OCI-LY7 (cell line): Measurements from ENCODE around the gene LHX6.

Experiments used
- EZH2phosphoT487 ChIP-seq: fragments of 200-600 bp; sonication (generic); IDR thresholded peaks from 2 replicates; pipeline ENCODE4 v1.6.1; 2018; ENCODE audit warnings: low read depth, borderline replicate concordance, mild to moderate bottlenecking, mixed run types, antibody characterized with exemption, low read length, moderate library complexity, mixed read lengths
- TF ChIP-seq, protein P1 (sequence below): fragments of 200-600 bp; sonication (generic); conservative IDR thresholded peaks from 2 replicates; pipeline ENCODE4 v1.5.1; 2014; ENCODE audit warnings: mild to moderate bottlenecking, antibody characterized with exemption, low read length, moderate library complexity, mixed read lengths

DNA sequence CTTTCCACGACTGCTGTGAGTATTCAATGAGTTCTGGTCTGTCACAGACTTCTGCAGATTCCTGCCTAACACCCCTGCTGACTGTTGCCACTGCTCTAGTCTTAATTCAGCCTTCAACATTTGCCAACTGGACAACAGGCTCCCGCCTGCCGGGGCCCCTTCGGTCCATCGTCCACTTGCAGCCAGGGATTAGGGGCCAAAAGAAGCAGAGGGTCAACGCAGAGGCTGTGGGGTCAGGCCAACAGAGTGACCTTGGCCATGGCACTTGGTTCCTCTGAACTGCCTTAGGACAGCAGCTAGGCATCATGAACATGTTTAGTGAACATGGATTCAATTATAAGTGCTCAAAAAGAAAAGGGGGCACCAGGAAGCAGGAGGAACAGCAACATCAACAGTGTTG lies 40.4 kb downstream of the LHX6 start:
- TF ChIP-seq, protein P1, sequence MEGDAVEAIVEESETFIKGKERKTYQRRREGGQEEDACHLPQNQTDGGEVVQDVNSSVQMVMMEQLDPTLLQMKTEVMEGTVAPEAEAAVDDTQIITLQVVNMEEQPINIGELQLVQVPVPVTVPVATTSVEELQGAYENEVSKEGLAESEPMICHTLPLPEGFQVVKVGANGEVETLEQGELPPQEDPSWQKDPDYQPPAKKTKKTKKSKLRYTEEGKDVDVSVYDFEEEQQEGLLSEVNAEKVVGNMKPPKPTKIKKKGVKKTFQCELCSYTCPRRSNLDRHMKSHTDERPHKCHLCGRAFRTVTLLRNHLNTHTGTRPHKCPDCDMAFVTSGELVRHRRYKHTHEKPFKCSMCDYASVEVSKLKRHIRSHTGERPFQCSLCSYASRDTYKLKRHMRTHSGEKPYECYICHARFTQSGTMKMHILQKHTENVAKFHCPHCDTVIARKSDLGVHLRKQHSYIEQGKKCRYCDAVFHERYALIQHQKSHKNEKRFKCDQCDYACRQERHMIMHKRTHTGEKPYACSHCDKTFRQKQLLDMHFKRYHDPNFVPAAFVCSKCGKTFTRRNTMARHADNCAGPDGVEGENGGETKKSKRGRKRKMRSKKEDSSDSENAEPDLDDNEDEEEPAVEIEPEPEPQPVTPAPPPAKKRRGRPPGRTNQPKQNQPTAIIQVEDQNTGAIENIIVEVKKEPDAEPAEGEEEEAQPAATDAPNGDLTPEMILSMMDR = no peak
- TF ChIP-seq EZH2phosphoT487 = no peak
